ENCODE results near the gene THUMPD3.

DNA sequence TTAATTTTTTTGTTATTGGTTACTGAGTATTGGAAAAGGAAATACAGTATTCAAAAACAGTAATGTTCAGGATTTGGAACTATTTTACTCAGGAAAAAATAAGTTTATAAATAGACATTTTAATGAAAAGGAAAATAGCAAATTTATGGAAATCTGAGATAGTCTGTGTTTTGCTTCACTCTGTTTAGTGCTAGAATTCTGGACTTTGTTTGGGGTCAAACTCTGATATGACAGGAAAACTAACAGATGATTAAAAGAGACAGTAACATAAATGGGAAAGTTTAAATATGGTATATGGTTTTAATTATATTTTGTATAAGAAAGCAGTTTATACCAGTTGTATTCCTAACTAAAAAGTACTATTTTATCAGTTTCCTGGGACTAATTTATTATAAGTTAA is 52.0 kb downstream of the THUMPD3 start:
- TF ChIP-seq, protein P1, sequence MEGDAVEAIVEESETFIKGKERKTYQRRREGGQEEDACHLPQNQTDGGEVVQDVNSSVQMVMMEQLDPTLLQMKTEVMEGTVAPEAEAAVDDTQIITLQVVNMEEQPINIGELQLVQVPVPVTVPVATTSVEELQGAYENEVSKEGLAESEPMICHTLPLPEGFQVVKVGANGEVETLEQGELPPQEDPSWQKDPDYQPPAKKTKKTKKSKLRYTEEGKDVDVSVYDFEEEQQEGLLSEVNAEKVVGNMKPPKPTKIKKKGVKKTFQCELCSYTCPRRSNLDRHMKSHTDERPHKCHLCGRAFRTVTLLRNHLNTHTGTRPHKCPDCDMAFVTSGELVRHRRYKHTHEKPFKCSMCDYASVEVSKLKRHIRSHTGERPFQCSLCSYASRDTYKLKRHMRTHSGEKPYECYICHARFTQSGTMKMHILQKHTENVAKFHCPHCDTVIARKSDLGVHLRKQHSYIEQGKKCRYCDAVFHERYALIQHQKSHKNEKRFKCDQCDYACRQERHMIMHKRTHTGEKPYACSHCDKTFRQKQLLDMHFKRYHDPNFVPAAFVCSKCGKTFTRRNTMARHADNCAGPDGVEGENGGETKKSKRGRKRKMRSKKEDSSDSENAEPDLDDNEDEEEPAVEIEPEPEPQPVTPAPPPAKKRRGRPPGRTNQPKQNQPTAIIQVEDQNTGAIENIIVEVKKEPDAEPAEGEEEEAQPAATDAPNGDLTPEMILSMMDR (IDR thresholded peaks at IDR 0.05 in 4 of 5, conservative IDR thresholded peaks at IDR 0.05 in 1 of 5): no peak
- no peak for TF ChIP-seq POLR2A (IDR thresholded peaks at IDR 0.05)
